Neural cell (in vitro differentiated cells): ENCODE data around the gene LIME1.

Experiments used
- EP300 ChIP-seq: fragments of 450-650 bp; conservative IDR thresholded peaks from 2 replicates; pipeline ENCODE4 v1.6.1; 2014; ENCODE audit warnings: antibody characterized with exemption, mild to moderate bottlenecking, moderate library complexity; ENCODE audit not compliant: poor library complexity, severe bottlenecking
- MXI1 ChIP-seq: fragments of 450-650 bp; conservative IDR thresholded peaks from 2 replicates; pipeline ENCODE4 v1.6.1; 2014; ENCODE audit warnings: antibody characterized with exemption, mild to moderate bottlenecking; ENCODE audit not compliant: poor library complexity, severe bottlenecking
- RAD21 ChIP-seq: fragments of 450-650 bp; conservative IDR thresholded peaks from 2 replicates; pipeline ENCODE4 v1.6.1; 2014; ENCODE audit warnings: antibody characterized with exemption, mild to moderate bottlenecking, moderate library complexity
- TF ChIP-seq, protein P1 (sequence below): fragments of 450-650 bp; IDR thresholded peaks from 2 replicates; pipeline ENCODE4 v1.5.1; 2014; ENCODE audit warnings: antibody characterized with exemption, mild to moderate bottlenecking, moderate library complexity; ENCODE audit not compliant: poor library complexity, severe bottlenecking

DNA sequence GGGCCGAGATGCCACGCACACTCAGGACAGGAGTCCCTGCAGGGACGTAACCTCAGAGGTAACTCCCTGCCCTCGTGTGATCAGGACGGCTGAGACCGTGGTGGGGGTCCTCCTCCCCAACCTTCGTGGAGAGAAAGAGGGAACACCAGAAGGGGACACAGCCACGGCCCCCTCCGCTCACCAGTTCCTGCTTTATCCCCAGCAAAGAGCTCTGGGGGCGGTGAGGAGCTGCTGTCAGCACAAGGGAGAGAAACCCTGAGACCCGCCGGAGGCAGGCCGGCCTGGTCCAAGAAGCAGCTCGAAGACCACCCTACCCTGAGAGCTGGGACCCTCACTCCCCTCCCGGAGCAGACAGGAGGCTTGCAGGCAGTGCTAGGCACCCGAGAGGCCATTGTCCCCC is 47.5 kb downstream of the LIME1 start:
- TF ChIP-seq MXI1 (no peak), RAD21 (no peak), EP300 (no peak)
- TF ChIP-seq, protein P1, sequence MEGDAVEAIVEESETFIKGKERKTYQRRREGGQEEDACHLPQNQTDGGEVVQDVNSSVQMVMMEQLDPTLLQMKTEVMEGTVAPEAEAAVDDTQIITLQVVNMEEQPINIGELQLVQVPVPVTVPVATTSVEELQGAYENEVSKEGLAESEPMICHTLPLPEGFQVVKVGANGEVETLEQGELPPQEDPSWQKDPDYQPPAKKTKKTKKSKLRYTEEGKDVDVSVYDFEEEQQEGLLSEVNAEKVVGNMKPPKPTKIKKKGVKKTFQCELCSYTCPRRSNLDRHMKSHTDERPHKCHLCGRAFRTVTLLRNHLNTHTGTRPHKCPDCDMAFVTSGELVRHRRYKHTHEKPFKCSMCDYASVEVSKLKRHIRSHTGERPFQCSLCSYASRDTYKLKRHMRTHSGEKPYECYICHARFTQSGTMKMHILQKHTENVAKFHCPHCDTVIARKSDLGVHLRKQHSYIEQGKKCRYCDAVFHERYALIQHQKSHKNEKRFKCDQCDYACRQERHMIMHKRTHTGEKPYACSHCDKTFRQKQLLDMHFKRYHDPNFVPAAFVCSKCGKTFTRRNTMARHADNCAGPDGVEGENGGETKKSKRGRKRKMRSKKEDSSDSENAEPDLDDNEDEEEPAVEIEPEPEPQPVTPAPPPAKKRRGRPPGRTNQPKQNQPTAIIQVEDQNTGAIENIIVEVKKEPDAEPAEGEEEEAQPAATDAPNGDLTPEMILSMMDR = no peak
